ENCODE results near the gene FAM9A.

The FAM9A gene

GRCh38 chrX:8801041-8801599 lies at the start of gene FAM9A:
Gene FAM9A (minus strand): TSS chrX:8801383. CDS start chrX:8800171, 1,212 bp downstream.
- no peaks in the 10 kb centered on the region for H3K27me3 Mint-ChIP-seq (ENCODE audit: low read depth)
- H3K4me3 Mint-ChIP-seq, result no peak within 1 kb of the TSS
- H3K27ac Mint-ChIP-seq, result no peak within 1 kb of the TSS
- H3K36me3 Mint-ChIP-seq (ENCODE audit: low read depth), result no peaks in the 10 kb centered on the region
- no peaks in the 10 kb centered on the region for H3K9me3 Mint-ChIP-seq
- no peaks in the 10 kb centered on the region for H3K4me1 Mint-ChIP-seq (ENCODE audit: low read depth)

- Mint-ChIP-seq H3K4me1 (ENCODE audit: low read depth) (no peaks in the 10 kb centered on the region), H3K27me3 (ENCODE audit: low read depth) (no peaks in the 10 kb centered on the region), H3K4me3 (no peak overlapping the region)
Measured at GRCh38 chrX:8850478-8850877, 49.3 kb upstream of the FAM9A start.

GRCh38 chrX:8849945-8850344 lies 48.8 kb upstream of the FAM9A start:
- Mint-ChIP-seq H3K36me3 (ENCODE audit: low read depth) (no peaks in the 10 kb centered on the region), H3K4me3 (no peak overlapping the region), H3K27ac (no peak overlapping the region), H3K9me3 (no peaks in the 10 kb centered on the region), H3K4me1 (ENCODE audit: low read depth) (no peaks in the 10 kb centered on the region), H3K27me3 (ENCODE audit: low read depth) (no peaks in the 10 kb centered on the region)

More at GRCh38 chrX:8850478-8850877, 49.3 kb upstream of the FAM9A start:
- Mint-ChIP-seq H3K9me3 (no peaks in the 10 kb centered on the region), H3K27ac (no peak overlapping the region), H3K36me3 (ENCODE audit: low read depth) (no peaks in the 10 kb centered on the region)

- no peaks in the 10 kb centered on the region for H3K36me3 Mint-ChIP-seq (ENCODE audit: low read depth)
- H3K27me3 Mint-ChIP-seq (ENCODE audit: low read depth), result no peaks in the 10 kb centered on the region
- H3K9me3 Mint-ChIP-seq, result no peaks in the 10 kb centered on the region
- H3K4me3 Mint-ChIP-seq, result no peak overlapping the region
- H3K4me1 Mint-ChIP-seq (ENCODE audit: low read depth), result no peaks in the 10 kb centered on the region
- H3K27ac Mint-ChIP-seq, result no peak overlapping the region
Measured at GRCh38 chrX:8849458-8849857, 48.3 kb upstream of the FAM9A start.

- Mint-ChIP-seq H3K9me3 (no peaks in the 10 kb centered on the region), H3K27ac (no peak overlapping the region), H3K27me3 (ENCODE audit: low read depth) (no peaks in the 10 kb centered on the region), H3K4me1 (ENCODE audit: low read depth) (no peaks in the 10 kb centered on the region), H3K4me3 (no peak overlapping the region), H3K36me3 (ENCODE audit: low read depth) (no peaks in the 10 kb centered on the region)
Measured at GRCh38 chrX:8848911-8849310, 47.7 kb upstream of the FAM9A start.

- Mint-ChIP-seq H3K27ac (no peak overlapping the region), H3K4me1 (ENCODE audit: low read depth) (no peaks in the 10 kb centered on the region), H3K4me3 (no peak overlapping the region), H3K9me3 (no peaks in the 10 kb centered on the region), H3K27me3 (ENCODE audit: low read depth) (no peaks in the 10 kb centered on the region), H3K36me3 (ENCODE audit: low read depth) (no peaks in the 10 kb centered on the region)
Measured at GRCh38 chrX:8848441-8848840, 47.3 kb upstream of the FAM9A start.

- H3K4me1 Mint-ChIP-seq (ENCODE audit: low read depth), result no peaks in the 10 kb centered on the region
- no peaks in the 10 kb centered on the region for H3K27me3 Mint-ChIP-seq (ENCODE audit: low read depth)
- H3K9me3 Mint-ChIP-seq, result no peaks in the 10 kb centered on the region
- H3K36me3 Mint-ChIP-seq (ENCODE audit: low read depth), result no peaks in the 10 kb centered on the region
- no peak overlapping the region for H3K27ac Mint-ChIP-seq
- H3K4me3 Mint-ChIP-seq, result no peak overlapping the region
Measured at GRCh38 chrX:8847360-8847759, 46.2 kb upstream of the FAM9A start.

GRCh38 chrX:8846266-8846665 lies 45.1 kb upstream of the FAM9A start:
- no peaks in the 10 kb centered on the region for H3K9me3 Mint-ChIP-seq
- no peaks in the 10 kb centered on the region for H3K4me1 Mint-ChIP-seq (ENCODE audit: low read depth)
- no peak overlapping the region for H3K27ac Mint-ChIP-seq
- H3K27me3 Mint-ChIP-seq (ENCODE audit: low read depth), result no peaks in the 10 kb centered on the region
- no peak overlapping the region for H3K4me3 Mint-ChIP-seq
- H3K36me3 Mint-ChIP-seq (ENCODE audit: low read depth), result no peaks in the 10 kb centered on the region

- no peaks in the 10 kb centered on the region for H3K4me1 Mint-ChIP-seq (ENCODE audit: low read depth)
- H3K27ac Mint-ChIP-seq, result no peak overlapping the region
- H3K4me3 Mint-ChIP-seq, result no peak overlapping the region
- H3K9me3 Mint-ChIP-seq, result no peaks in the 10 kb centered on the region
- H3K36me3 Mint-ChIP-seq (ENCODE audit: low read depth), result no peaks in the 10 kb centered on the region
- no peaks in the 10 kb centered on the region for H3K27me3 Mint-ChIP-seq (ENCODE audit: low read depth)
Measured at GRCh38 chrX:8845469-8845868, 44.3 kb upstream of the FAM9A start.

- no peaks in the 10 kb centered on the region for H3K4me1 Mint-ChIP-seq (ENCODE audit: low read depth)
- H3K4me3 Mint-ChIP-seq, result no peak overlapping the region
- H3K9me3 Mint-ChIP-seq, result no peaks in the 10 kb centered on the region
- H3K36me3 Mint-ChIP-seq (ENCODE audit: low read depth), result no peaks in the 10 kb centered on the region
- H3K27ac Mint-ChIP-seq, result no peak overlapping the region
- H3K27me3 Mint-ChIP-seq (ENCODE audit: low read depth), result no peaks in the 10 kb centered on the region
Measured at GRCh38 chrX:8845060-8845459, 43.9 kb upstream of the FAM9A start.

- no peak overlapping the region for H3K27ac Mint-ChIP-seq
- no peaks in the 10 kb centered on the region for H3K9me3 Mint-ChIP-seq
- no peaks in the 10 kb centered on the region for H3K27me3 Mint-ChIP-seq (ENCODE audit: low read depth)
- no peaks in the 10 kb centered on the region for H3K36me3 Mint-ChIP-seq (ENCODE audit: low read depth)
- no peaks in the 10 kb centered on the region for H3K4me1 Mint-ChIP-seq (ENCODE audit: low read depth)
- H3K4me3 Mint-ChIP-seq, result no peak overlapping the region
Measured at GRCh38 chrX:8844157-8844556, 43.0 kb upstream of the FAM9A start.

GRCh38 chrX:8841911-8842310 lies 40.7 kb upstream of the FAM9A start:
- Mint-ChIP-seq H3K4me1 (ENCODE audit: low read depth) (no peaks in the 10 kb centered on the region), H3K27me3 (ENCODE audit: low read depth) (no peaks in the 10 kb centered on the region), H3K36me3 (ENCODE audit: low read depth) (no peaks in the 10 kb centered on the region), H3K9me3 (no peaks in the 10 kb centered on the region), H3K4me3 (no peak overlapping the region), H3K27ac (no peak overlapping the region)

GRCh38 chrX:8834392-8834791 lies 33.2 kb upstream of the FAM9A start:
- H3K4me1 Mint-ChIP-seq (ENCODE audit: low read depth), result no peaks in the 10 kb centered on the region
- no peaks in the 10 kb centered on the region for H3K36me3 Mint-ChIP-seq (ENCODE audit: low read depth)
- peaks cover 4% of the 10 kb centered on the region for H3K27me3 Mint-ChIP-seq (ENCODE audit: low read depth)
- H3K4me3 Mint-ChIP-seq, result no peak overlapping the region
- no peak overlapping the region for H3K27ac Mint-ChIP-seq
- H3K9me3 Mint-ChIP-seq, result no peaks in the 10 kb centered on the region

- Mint-ChIP-seq H3K27ac (no peak overlapping the region), H3K4me3 (no peak overlapping the region), H3K4me1 (ENCODE audit: low read depth) (no peaks in the 10 kb centered on the region), H3K36me3 (ENCODE audit: low read depth) (no peaks in the 10 kb centered on the region), H3K27me3 (ENCODE audit: low read depth) (peaks cover 9% of the 10 kb centered on the region), H3K9me3 (no peaks in the 10 kb centered on the region)
Measured at GRCh38 chrX:8832582-8833378, 31.6 kb upstream of the FAM9A start.

GRCh38 chrX:8823698-8824097 lies 22.5 kb upstream of the FAM9A start:
- H3K4me3 Mint-ChIP-seq, result no peak overlapping the region
- H3K9me3 Mint-ChIP-seq, result no peaks in the 10 kb centered on the region
- H3K36me3 Mint-ChIP-seq (ENCODE audit: low read depth), result no peaks in the 10 kb centered on the region
- no peaks in the 10 kb centered on the region for H3K4me1 Mint-ChIP-seq (ENCODE audit: low read depth)
- H3K27ac Mint-ChIP-seq, result no peak overlapping the region
- H3K27me3 Mint-ChIP-seq (ENCODE audit: low read depth), result peaks cover 6% of the 10 kb centered on the region
